Measurements from ENCODE around the gene APOA5. TPM values are rescaled to one million over a fixed set of nuclear protein-coding genes. Genes with fewer than 3 reads are reported as not detected.

The APOA5 gene
- total and polyA plus RNA-seq, 2 of the 13 experiments (the other 11 are each of a cell fraction or from before 2014, with no cell fraction given), result 44.0 to 49.1 TPM

DNA sequence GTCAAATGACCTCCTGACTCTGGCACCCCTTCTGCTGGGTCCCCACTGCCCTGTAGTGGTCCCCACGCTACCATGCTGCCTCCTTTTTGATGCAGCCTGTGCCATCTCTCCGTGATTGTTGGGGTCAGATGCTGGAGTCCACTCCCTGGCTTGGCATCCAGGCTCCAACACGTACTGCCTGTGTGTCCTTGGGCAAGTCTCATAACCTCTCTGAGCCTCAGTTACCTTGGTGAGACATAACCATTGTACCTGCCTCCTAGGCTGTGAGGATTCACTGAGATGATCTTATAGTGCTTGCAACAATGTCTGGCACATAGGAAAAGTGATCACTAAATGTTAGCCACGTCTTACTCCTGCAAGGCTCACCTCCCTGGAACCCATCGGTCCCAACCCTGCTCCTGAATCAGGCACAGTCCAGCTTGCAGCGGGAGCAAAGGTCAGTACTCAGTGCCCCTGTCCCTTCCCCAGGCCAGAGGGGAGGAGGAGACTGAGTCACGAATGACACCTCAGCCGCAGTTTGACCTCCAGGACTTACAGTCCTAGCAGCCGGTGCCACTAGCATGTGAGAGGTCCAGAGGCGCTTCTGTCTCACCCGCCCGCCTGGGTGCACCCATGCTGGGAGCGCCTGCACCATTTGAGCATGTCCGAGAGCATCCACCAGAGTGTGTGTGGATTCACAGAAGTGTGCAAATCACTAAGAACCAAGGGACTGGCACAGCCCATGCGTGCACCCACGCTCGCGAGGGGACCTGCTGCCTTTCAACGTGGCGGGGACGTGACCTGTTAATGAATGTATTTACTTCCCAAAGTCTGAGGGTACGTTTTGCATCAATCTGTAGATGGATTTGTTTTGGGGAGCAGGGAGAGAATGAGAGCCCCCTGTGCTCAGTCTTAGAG lies 34.4 kb upstream of the APOA5 start (continued):
- TF ChIP-seq DMTF1 (CRISPR knock-in tag; IDR thresholded peaks at IDR 0.05) (no peak), KDM5A (IDR thresholded peaks at IDR 0.05; ENCODE audit: borderline replicate concordance, low read length) (no peak), TOPORS (CRISPR knock-in tag; IDR thresholded peaks at IDR 0.05) (no peak), ZNF331 (CRISPR knock-in tag; IDR thresholded peaks at IDR 0.05) (no peak), FOSL2 (CRISPR knock-in tag; IDR thresholded peaks at IDR 0.05) (peak; percentile 85), ZNF414 (CRISPR knock-in tag; IDR thresholded peaks at IDR 0.05) (no peak), POLR2AphosphoS2 (IDR thresholded peaks at IDR 0.05; ENCODE audit: low read depth, low read length) (no peak), ZBTB10 (CRISPR knock-in tag; IDR thresholded peaks at IDR 0.05; ENCODE audit: borderline replicate concordance) (no peak), ZNF317 (CRISPR knock-in tag; IDR thresholded peaks at IDR 0.05) (no peak), ZNF775 (CRISPR knock-in tag; IDR thresholded peaks at IDR 0.05; ENCODE audit: borderline replicate concordance) (no peak), NR2F6 (IDR thresholded peaks at IDR 0.05) (peak; percentile 73), NR2F6 (CRISPR knock-in tag; IDR thresholded peaks at IDR 0.05) (peak; percentile 87)
- TF ChIP-seq, protein P1, sequence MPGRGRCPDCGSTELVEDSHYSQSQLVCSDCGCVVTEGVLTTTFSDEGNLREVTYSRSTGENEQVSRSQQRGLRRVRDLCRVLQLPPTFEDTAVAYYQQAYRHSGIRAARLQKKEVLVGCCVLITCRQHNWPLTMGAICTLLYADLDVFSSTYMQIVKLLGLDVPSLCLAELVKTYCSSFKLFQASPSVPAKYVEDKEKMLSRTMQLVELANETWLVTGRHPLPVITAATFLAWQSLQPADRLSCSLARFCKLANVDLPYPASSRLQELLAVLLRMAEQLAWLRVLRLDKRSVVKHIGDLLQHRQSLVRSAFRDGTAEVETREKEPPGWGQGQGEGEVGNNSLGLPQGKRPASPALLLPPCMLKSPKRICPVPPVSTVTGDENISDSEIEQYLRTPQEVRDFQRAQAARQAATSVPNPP (CRISPR knock-in tag; IDR thresholded peaks at IDR 0.05), result no peak
- TF ChIP-seq, protein P2, sequence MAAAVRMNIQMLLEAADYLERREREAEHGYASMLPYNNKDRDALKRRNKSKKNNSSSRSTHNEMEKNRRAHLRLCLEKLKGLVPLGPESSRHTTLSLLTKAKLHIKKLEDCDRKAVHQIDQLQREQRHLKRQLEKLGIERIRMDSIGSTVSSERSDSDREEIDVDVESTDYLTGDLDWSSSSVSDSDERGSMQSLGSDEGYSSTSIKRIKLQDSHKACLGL (CRISPR knock-in tag; IDR thresholded peaks at IDR 0.05), result no peak

Measured in HepG2 (cell line).